GM23338 (cell line): ENCODE data around the gene HEATR5B. TPM values are rescaled to one million over a fixed set of nuclear protein-coding genes. Genes with fewer than 3 reads are reported as not detected.
A peak's percentile ranks its signal among the peaks of the same experiment; 100 is the strongest.

Experiments used
- ATAC-seq: fragments of 200-7000 bp; cut with Tn5 transposase; 3 replicates; pipeline ENCODE4 v1.9.1; 2020
- DNase-seq: peaks from one replicate; pipeline ENCODE4 v3.0.0-alpha.2; 2015; ENCODE audit warnings: low spot score
- H2AFZ ChIP-seq: fragments of 200-600 bp; sonication (generic); 2 replicates; pipeline ENCODE4 v1.8.0; 2016; ENCODE audit warnings: antibody characterized with exemption, mild to moderate bottlenecking, moderate library complexity
- H3F3A ChIP-seq: fragments of 200-600 bp; sonication (generic); replicated peaks from 2 replicates; pipeline ENCODE4 v1.8.0; 2017; ENCODE audit warnings: antibody characterized with exemption, mixed run types, low read depth
- H3K27ac ChIP-seq: fragments of 200-600 bp; sonication (generic); 2 replicates; pipeline ENCODE4 v1.6.1; 2016; ENCODE audit warnings: low read depth
- H3K27me3 ChIP-seq: fragments of 200-600 bp; sonication (generic); 2 replicates; pipeline ENCODE4 v1.8.0; 2016; ENCODE audit warnings: mild to moderate bottlenecking, mixed run types, moderate library complexity; ENCODE audit not compliant: insufficient read depth
- H3K36me3 ChIP-seq: fragments of 200-600 bp; sonication (generic); 2 replicates; pipeline ENCODE4 v1.8.0; 2016; ENCODE audit warnings: mild to moderate bottlenecking; ENCODE audit not compliant: insufficient read depth
- H3K4me1 ChIP-seq: fragments of 200-600 bp; sonication (generic); 2 replicates; pipeline ENCODE4 v1.8.0; 2016; ENCODE audit warnings: mild to moderate bottlenecking, moderate library complexity; ENCODE audit not compliant: insufficient read depth
- H3K4me2 ChIP-seq: fragments of 200-600 bp; sonication (generic); 2 replicates; pipeline ENCODE4 v1.7.1; 2017; ENCODE audit warnings: mixed run types
- H3K4me3 ChIP-seq: fragments of 200-600 bp; sonication (generic); 2 replicates; pipeline ENCODE4 v1.6.1; 2016; ENCODE audit warnings: mixed run types
- H3K79me2 ChIP-seq: fragments of 200-600 bp; sonication (generic); replicated peaks from 2 replicates; pipeline ENCODE4 v1.8.0; 2017; ENCODE audit warnings: mild to moderate bottlenecking; ENCODE audit not compliant: insufficient read depth
- H3K9me2 ChIP-seq: fragments of 200-600 bp; sonication (generic); 2 replicates; pipeline ENCODE4 v1.8.0; 2017; ENCODE audit not compliant: insufficient read depth
- H4K20me1 ChIP-seq: fragments of 200-600 bp; sonication (generic); replicated peaks from 2 replicates; pipeline ENCODE4 v1.8.0; 2017; ENCODE audit warnings: mild to moderate bottlenecking; ENCODE audit not compliant: insufficient read depth
- H3K27ac Mint-ChIP-seq: 2 replicates; pipeline ENCODE4 v1.8.0; 2020; ENCODE audit warnings: inconsistent platforms, mild to moderate bottlenecking, moderate library complexity, mixed read lengths
- H3K27me3 Mint-ChIP-seq: 3 replicates; pipeline ENCODE4 v1.8.0; 2022; ENCODE audit warnings: low read depth, mild to moderate bottlenecking, moderate library complexity, mixed read lengths, inconsistent platforms; ENCODE audit not compliant: insufficient read depth, poor library complexity
- H3K36me3 Mint-ChIP-seq: 3 replicates; pipeline ENCODE4 v1.8.0; 2021; ENCODE audit warnings: low read depth, mild to moderate bottlenecking, inconsistent platforms, moderate library complexity, mixed read lengths
- H3K4me1 Mint-ChIP-seq: 3 replicates; pipeline ENCODE4 v1.8.0; 2020; ENCODE audit warnings: mild to moderate bottlenecking, inconsistent platforms, mixed read lengths
- H3K4me3 Mint-ChIP-seq: 3 replicates; pipeline ENCODE4 v1.8.0; 2021; ENCODE audit warnings: moderate library complexity, mild to moderate bottlenecking, inconsistent platforms, mixed read lengths
- H3K9me3 Mint-ChIP-seq: 3 replicates; pipeline ENCODE4 v1.8.0; 2020; ENCODE audit warnings: moderate library complexity, mild to moderate bottlenecking, inconsistent platforms, mixed read lengths
- CREB1 ChIP-seq: fragments of 250-450 bp; sonication (Bioruptor Pico); IDR thresholded peaks from 2 replicates; pipeline ENCODE4 v1.5.0; 2020; ENCODE audit warnings: low read depth, mild to moderate bottlenecking, moderate library complexity
- ETS1 ChIP-seq: IDR thresholded peaks from 2 replicates; pipeline ENCODE4 v1.6.1; 2016; ENCODE audit warnings: antibody characterized with exemption
- EZH2 ChIP-seq: fragments of 200-600 bp; sonication (generic); IDR thresholded peaks from one replicate; pipeline ENCODE4 v1.8.0; 2017; ENCODE audit warnings: antibody characterized with exemption, mild to moderate bottlenecking, low read depth; ENCODE audit not compliant: unreplicated experiment
- JUNB ChIP-seq: IDR thresholded peaks from one replicate; pipeline ENCODE4 v1.6.1; 2016; ENCODE audit warnings: antibody characterized with exemption; ENCODE audit not compliant: unreplicated experiment
- POLR2AphosphoS5 ChIP-seq: IDR thresholded peaks from 2 replicates; pipeline ENCODE4 v1.6.1; 2016; ENCODE audit warnings: antibody characterized with exemption, low read depth
- REST ChIP-seq: IDR thresholded peaks from one replicate; pipeline ENCODE4 v1.6.1; 2018; ENCODE audit warnings: antibody characterized with exemption; ENCODE audit not compliant: unreplicated experiment
- ZNF462 ChIP-seq: fragments of 250-450 bp; sonication (Bioruptor Pico); IDR thresholded peaks from 2 replicates; pipeline ENCODE4 v1.5.0; 2020; ENCODE audit warnings: mild to moderate bottlenecking, moderate library complexity
- polyA plus RNA-seq: library from polyadenylated mRNA; unstranded; fragments of >200 nt; fragmentation: Nextera tagmentation; extraction: Ambion mirVana; gene quantifications from 2 replicates; pipeline ENCODE4 v1.2.1, GENCODE V29; 2016
- total RNA-seq: library from RNA; depleted of rRNA; stranded (reverse); fragments of >200 nt; shearing (Covaris generic); gene quantifications from 2 replicates; pipeline ENCODE4 v1.2.3, GENCODE V29; 2014

Gene HEATR5B
- total and polyA plus RNA-seq, 2 experiments from 2014 or later, result 4.0 to 18.8 TPM

GRCh38 chr2:36967236-36967876 is 116.8 kb downstream of the HEATR5B start:
- no peaks in the 10 kb centered on the region for H3K27me3 ChIP-seq
- peak overlapping the region; percentile 22; the same call in 1 of the 2 replicates for H3K27ac ChIP-seq
- peak overlapping the region; percentile 70; the same call in 1 of the 2 replicates for H2AFZ ChIP-seq

GRCh38 chr2:36966370-36967235 is 117.6 kb downstream of the HEATR5B start, which contains the start of gene STRN:
Gene STRN, minus strand, starts transcription at chr2:36966536. Its CDS starts 73 bp downstream, at chr2:36966463.
- no peaks in the 10 kb centered on the region for H3K27me3 ChIP-seq
- DNase-seq, result peak; percentile 97
- no peaks in the 10 kb centered on the region for H3K9me2 ChIP-seq
- no peaks in the 10 kb centered on the region for H4K20me1 ChIP-seq
- peak within 1 kb of the TSS; percentile 92 for H3K4me3 ChIP-seq
- no peaks in the 10 kb centered on the region; the same call in 1 of the 2 replicates for H3F3A ChIP-seq
- no peaks in the 10 kb centered on the region for H3K36me3 ChIP-seq
- Mint-ChIP-seq H3K36me3 (peaks cover 2% of the 10 kb centered on the region; the same call in 1 of the 3 replicates), H3K4me3 (peak within 1 kb of the TSS; percentile 90), H3K27ac (peak within 1 kb of the TSS; percentile 74), H3K4me1 (peaks cover 55% of the 10 kb centered on the region), H3K27me3 (peaks cover 16% of the 10 kb centered on the region), H3K9me3 (no peaks in the 10 kb centered on the region)
- H3K79me2 ChIP-seq, result peaks cover 35% of the 10 kb centered on the region
- peak within 1 kb of the TSS; percentile 81 for H3K4me2 ChIP-seq
- peak; percentile 85 for ATAC-seq
- peak within 1 kb of the TSS; percentile 73; the same call in 1 of the 2 replicates for H2AFZ ChIP-seq
- peak within 1 kb of the TSS; percentile 95 for H3K27ac ChIP-seq
- peaks cover 46% of the 10 kb centered on the region for H3K4me1 ChIP-seq
- TF ChIP-seq POLR2AphosphoS5, result peak; percentile 73
- peak; percentile 66 for TF ChIP-seq CREB1 (CRISPR knock-in tag)
- peak; percentile 20 for TF ChIP-seq REST
- no peak for TF ChIP-seq ZNF462 (CRISPR knock-in tag)

More at GRCh38 chr2:36967236-36967876, 116.8 kb downstream of the HEATR5B start:
- Mint-ChIP-seq H3K27me3 (peaks cover 22% of the 10 kb centered on the region), H3K4me1 (peaks cover 48% of the 10 kb centered on the region), H3K4me3 (peak overlapping the region; percentile 90), H3K36me3 (peaks cover 2% of the 10 kb centered on the region; the same call in 1 of the 3 replicates), H3K9me3 (no peaks in the 10 kb centered on the region), H3K27ac (peak overlapping the region; percentile 58)
- ATAC-seq (no peak), DNase-seq (no peak)
- Histone ChIP-seq H3K9me2 (no peaks in the 10 kb centered on the region), H3K79me2 (peaks cover 27% of the 10 kb centered on the region), H3K36me3 (no peaks in the 10 kb centered on the region), H3K4me2 (peak overlapping the region; percentile 81), H3K4me3 (peak overlapping the region; percentile 92), H3F3A (no peaks in the 10 kb centered on the region), H3K4me1 (peaks cover 38% of the 10 kb centered on the region), H4K20me1 (no peaks in the 10 kb centered on the region)
- TF ChIP-seq JUNB, result no peak
- no peak for TF ChIP-seq ETS1
- TF ChIP-seq EZH2, result no peak
